Calu3 (cell line): ENCODE measurements around the gene ATXN7. TPM values are rescaled to one million over a fixed set of nuclear protein-coding genes. Genes with fewer than 3 reads are reported as not detected.
A peak's percentile ranks its signal among the peaks of the same experiment; 100 is the strongest.

Experiments
- BruUV-seq: library from RNA; stranded (reverse); fragments of 400-500 nt; replicated peaks from 2 replicates; lab custom pipeline; 2021; lab: Mats Ljungman, UMichigan
- CTCF ChIA-PET: fragments of 300-600 bp; sonication (Branson Sonifier 250); formaldehyde crosslinking; loops from one replicate; lab custom pipeline; 2022; ENCODE audit warnings: antibody characterized with exemption; lab: Charles Lee
- DNase-seq: peaks from one replicate; pipeline ENCODE4 v3.0.0; 2022
- H3K27ac Mint-ChIP-seq: one replicate; pipeline ENCODE4 v1.8.0; 2022; ENCODE audit warnings: mixed read lengths; ENCODE audit not compliant: unreplicated experiment
- H3K27me3 Mint-ChIP-seq: one replicate; pipeline ENCODE4 v1.8.0; 2022; ENCODE audit warnings: mixed read lengths; ENCODE audit not compliant: unreplicated experiment
- H3K36me3 Mint-ChIP-seq: one replicate; pipeline ENCODE4 v1.8.0; 2022; ENCODE audit warnings: mild to moderate bottlenecking, moderate library complexity, mixed read lengths; ENCODE audit not compliant: insufficient read depth, unreplicated experiment
- H3K4me1 Mint-ChIP-seq: one replicate; pipeline ENCODE4 v1.8.0; 2022; ENCODE audit warnings: mild to moderate bottlenecking, low read depth, mixed read lengths; ENCODE audit not compliant: unreplicated experiment
- H3K4me3 Mint-ChIP-seq: one replicate; pipeline ENCODE4 v1.8.0; 2022; ENCODE audit warnings: mild to moderate bottlenecking, low read depth, moderate library complexity, mixed read lengths; ENCODE audit not compliant: unreplicated experiment
- H3K9me3 Mint-ChIP-seq: one replicate; pipeline ENCODE4 v1.8.0; 2022; ENCODE audit warnings: low read depth, mixed read lengths; ENCODE audit not compliant: unreplicated experiment
- intact Hi-C: fragments of 100-400 bp; cut with micrococcal nuclease; formaldehyde crosslinking; loops from one replicate; pipeline ENCODE4 v1.10.0; 2022; ENCODE audit not compliant: unreplicated experiment
- total RNA-seq: library from RNA; stranded (reverse); gene quantifications from 2 replicates; pipeline ENCODE4 v1.2.3, GENCODE V29; 2022
- TF ChIP-seq, protein P1 (sequence below): fragments of 200-600 bp; IDR thresholded peaks from one replicate; pipeline ENCODE4 v1.8.0; 2022; ENCODE audit warnings: antibody characterized with exemption; ENCODE audit not compliant: unreplicated experiment

The ATXN7 gene
- total RNA-seq, 1 experiment from 2014 or later, result 31.2 TPM

DNA sequence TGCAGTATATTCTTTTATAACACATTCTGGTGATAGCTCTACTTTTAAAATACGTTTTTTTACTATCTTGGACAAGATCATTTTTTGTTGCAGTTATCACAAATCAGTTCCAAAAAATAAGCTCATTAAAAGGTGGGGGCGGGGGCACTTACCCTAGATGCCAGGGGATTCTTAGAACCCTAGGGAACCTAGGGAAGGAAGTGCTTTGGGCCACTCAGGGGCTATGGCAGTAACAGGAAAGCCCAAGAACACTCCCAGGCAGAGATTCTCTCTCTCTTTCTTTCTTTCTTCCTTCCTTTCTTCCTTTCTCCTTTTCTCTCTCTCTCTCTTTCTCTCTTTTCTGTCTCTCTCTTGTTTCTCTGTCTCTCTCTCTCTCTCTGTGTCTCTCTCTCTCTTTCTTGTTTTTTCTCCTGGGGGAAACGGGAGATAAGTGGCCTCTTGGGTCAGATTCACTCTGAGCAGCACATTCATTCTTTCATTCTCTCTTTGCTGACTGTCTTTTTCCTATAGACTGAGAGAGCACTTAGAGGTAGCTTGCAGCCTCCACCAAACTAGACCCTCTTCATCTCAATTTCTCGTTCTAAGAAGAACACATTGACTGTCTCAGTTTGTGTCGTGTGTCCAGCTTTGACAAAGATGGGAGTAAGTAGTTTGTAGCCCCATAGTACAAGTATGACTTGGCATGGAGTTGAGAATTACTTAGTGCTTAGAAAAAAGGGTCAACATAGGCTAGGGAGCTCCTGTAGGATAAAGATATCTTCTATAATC, 31.9 kb downstream of the ATXN7 start:
- CTCF ChIA-PET, result no interaction called here
- no peak for DNase-seq
- intact Hi-C loops, result no loop called here
- Mint-ChIP-seq H3K4me1 (peaks cover 7% of the 10 kb centered on the region), H3K9me3 (no peaks in the 10 kb centered on the region), H3K27ac (no peak overlapping the region), H3K27me3 (no peaks in the 10 kb centered on the region), H3K4me3 (no peak overlapping the region), H3K36me3 (no peaks in the 10 kb centered on the region)
- TF ChIP-seq, protein P1, sequence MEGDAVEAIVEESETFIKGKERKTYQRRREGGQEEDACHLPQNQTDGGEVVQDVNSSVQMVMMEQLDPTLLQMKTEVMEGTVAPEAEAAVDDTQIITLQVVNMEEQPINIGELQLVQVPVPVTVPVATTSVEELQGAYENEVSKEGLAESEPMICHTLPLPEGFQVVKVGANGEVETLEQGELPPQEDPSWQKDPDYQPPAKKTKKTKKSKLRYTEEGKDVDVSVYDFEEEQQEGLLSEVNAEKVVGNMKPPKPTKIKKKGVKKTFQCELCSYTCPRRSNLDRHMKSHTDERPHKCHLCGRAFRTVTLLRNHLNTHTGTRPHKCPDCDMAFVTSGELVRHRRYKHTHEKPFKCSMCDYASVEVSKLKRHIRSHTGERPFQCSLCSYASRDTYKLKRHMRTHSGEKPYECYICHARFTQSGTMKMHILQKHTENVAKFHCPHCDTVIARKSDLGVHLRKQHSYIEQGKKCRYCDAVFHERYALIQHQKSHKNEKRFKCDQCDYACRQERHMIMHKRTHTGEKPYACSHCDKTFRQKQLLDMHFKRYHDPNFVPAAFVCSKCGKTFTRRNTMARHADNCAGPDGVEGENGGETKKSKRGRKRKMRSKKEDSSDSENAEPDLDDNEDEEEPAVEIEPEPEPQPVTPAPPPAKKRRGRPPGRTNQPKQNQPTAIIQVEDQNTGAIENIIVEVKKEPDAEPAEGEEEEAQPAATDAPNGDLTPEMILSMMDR, result no peak
- BruUV-seq, result no TSS peak

DNA sequence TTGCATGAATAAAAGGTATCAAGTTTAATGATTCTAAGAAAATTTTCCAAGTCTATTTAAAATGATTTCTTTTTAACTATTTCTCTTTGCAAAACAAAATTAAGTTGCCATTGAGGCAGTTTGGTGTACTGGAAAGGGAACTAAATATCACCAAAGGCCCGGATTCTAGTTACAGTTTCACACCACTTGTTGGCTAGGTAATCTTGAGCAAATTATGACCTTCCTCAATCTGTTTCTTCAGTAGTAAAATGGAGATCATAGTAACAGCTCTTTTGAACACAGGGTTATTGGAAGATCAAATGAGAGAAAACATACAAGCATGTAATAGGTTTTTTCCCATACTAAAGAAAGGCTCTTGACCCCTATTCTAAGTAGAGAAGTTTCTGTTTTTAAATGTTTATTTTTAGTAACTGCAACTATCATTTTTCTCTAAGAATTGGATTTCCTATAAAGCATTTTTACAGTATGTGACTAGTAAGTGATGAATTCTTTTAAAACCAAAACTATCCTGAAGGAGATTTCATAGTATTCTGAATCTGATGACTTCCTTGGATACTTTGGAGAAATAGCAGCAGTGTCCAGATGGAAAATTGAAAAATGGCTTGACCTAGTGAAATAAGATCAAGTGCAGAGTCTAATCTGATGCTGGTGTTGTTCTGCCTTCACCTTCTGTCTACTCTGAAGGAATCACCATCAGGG, 32.8 kb downstream of the ATXN7 start:
- DNase-seq, result no peak
- TF ChIP-seq, protein P1, result no peak
- BruUV-seq, result no TSS peak
- Mint-ChIP-seq H3K36me3 (no peaks in the 10 kb centered on the region), H3K4me3 (no peak overlapping the region), H3K27ac (no peak overlapping the region), H3K4me1 (peaks cover 9% of the 10 kb centered on the region), H3K9me3 (no peaks in the 10 kb centered on the region), H3K27me3 (no peaks in the 10 kb centered on the region)
- intact Hi-C loops, result no loop called here
- CTCF ChIA-PET, result no interaction called here

DNA sequence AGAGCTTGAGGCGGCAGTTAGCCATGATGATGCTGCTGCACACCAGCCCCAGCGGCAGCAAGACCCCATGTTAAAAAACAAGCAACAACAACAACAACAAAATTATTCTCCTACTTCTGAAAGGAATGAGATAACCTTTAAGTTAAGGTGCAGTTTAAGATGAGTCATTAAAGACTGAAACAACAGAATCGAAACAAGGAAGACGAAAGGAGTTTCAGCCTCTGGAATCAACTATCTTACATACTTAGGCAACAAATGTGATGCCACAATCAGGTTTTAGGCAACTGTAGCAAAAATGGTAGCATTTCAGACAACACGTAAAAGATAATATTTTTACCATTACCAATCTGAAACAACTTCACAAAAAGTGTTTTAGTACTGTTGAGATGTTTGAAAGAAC, 36.3 kb downstream of the ATXN7 start:
- Mint-ChIP-seq H3K36me3 (no peaks in the 10 kb centered on the region), H3K27me3 (no peaks in the 10 kb centered on the region), H3K4me3 (no peak overlapping the region), H3K4me1 (peaks cover 9% of the 10 kb centered on the region), H3K9me3 (no peaks in the 10 kb centered on the region), H3K27ac (peak overlapping the region; percentile 42)
- intact Hi-C loops, result no loop called here
- TF ChIP-seq, protein P1, result no peak
- no peak for DNase-seq
- BruUV-seq, result no TSS peak
- CTCF ChIA-PET, result no interaction called here

DNA sequence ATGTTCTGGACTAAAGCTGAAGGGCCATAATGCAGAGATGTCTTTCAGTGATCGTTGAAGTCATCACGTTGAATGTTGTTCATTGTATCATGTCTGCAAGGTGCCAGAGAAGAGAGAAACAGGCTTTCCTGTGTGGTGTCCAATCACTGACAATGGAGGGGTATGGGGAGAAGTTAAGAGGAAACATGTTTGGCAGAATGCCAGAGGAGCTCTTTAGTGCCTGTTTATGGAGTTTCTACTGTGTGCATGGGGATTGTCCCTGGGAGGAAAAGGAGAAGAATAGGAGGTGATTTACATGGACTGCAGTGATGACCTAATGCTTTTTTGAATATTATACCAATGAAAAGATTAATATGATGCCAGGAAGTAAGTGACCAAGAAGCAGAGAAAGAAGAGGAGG, 36.8 kb downstream of the ATXN7 start:
- DNase-seq, result no peak
- BruUV-seq, result no TSS peak
- CTCF ChIA-PET, result no interaction called here
- Mint-ChIP-seq H3K27ac (peak overlapping the region; percentile 42), H3K9me3 (no peaks in the 10 kb centered on the region), H3K4me1 (peaks cover 9% of the 10 kb centered on the region), H3K4me3 (no peak overlapping the region), H3K27me3 (no peaks in the 10 kb centered on the region), H3K36me3 (no peaks in the 10 kb centered on the region)
- TF ChIP-seq, protein P1, result no peak
- intact Hi-C loops, result no loop called here
